CD4-positive, alpha-beta T cell treated with Interleukin-2 at 100 ng/mL for 4 hours (primary cell): Measurements from ENCODE around the gene KXD1.
A peak's percentile ranks its signal among the peaks of the same experiment; 100 is the strongest.
"Not testable (repeated sequence)": the region's sequence is repeated elsewhere in the genome, so short reads cannot be mapped to it uniquely, and the experiment has no call there.

Experiments
- DNase-seq: peaks from one replicate; pipeline ENCODE4 v3.0.0-alpha.2; 2020; ENCODE audit warnings: low spot score

KXD1 gene, protein sequence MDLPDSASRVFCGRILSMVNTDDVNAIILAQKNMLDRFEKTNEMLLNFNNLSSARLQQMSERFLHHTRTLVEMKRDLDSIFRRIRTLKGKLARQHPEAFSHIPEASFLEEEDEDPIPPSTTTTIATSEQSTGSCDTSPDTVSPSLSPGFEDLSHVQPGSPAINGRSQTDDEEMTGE

GRCh38 chr19:18557411-18558201, at the start of gene KXD1:
KXD1 (plus strand) TSS chr19:18557870; CDS start chr19:18562057, 4,187 bp downstream.
- peak; percentile 99 for DNase-seq

DNA sequence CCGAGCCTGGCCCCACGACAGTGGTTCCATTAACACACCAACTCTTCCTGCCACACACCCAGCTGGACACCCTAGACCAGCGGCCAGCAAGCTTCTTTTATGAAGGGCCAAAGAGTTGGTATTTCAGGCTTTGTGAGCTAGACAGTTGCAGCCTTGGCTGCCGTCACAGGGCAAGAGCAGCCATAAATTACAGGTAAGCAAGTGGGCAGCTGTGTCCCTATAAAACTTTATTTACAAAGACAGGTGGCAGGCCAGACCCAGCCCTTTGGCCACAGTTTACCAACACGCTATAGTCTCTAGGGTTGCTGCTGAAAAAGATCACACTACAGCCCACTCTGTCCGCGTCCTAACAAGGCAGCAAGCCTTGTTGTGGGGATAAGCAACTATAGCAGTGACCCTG, 49.1 kb upstream of the KXD1 start:
- DNase-seq: no peak

DNA sequence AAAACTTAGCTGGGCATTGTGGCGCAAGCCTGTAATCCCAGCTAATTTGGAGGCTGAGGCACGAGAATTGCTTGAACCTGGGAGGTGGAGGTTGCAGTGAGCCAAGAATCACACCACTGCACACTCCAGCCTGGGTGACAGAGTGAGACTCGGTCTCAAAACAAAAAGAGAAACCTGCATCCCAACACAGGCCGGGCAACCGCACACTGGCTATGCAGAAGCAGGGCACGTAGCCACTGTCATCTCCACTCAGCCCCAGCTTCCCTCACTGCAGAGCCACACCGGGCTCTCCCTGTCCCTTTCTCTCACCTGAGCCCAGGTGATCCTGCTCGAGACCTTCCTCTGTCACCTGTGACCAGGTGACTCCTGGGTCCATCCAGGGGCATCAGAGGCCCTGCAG, 47.5 kb upstream of the KXD1 start:
- no peak for DNase-seq

DNA sequence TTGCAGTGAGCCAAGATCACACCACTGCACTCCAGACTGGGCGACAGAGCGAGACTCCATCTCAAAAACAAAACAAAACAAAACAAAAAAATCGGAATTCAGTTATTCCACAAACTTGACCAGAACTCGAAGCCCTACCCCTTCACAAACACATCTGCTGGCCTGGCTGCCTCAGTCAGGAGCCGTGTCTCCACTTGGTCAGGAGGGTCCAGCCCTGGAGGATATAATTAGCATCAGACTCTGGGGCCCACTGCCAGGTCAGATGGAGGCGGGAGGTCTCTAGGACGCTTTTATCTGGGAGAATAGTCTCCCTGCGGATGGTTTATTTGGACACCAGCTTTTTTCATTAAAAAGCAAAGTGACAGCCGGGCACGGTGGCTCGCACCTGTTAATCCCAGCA, 43.8 kb upstream of the KXD1 start:
- DNase-seq: no peak

- DNase-seq: peak; percentile 65
Observed at GRCh38 chr19:18514800-18515682, 42.6 kb upstream of the KXD1 start.

DNA sequence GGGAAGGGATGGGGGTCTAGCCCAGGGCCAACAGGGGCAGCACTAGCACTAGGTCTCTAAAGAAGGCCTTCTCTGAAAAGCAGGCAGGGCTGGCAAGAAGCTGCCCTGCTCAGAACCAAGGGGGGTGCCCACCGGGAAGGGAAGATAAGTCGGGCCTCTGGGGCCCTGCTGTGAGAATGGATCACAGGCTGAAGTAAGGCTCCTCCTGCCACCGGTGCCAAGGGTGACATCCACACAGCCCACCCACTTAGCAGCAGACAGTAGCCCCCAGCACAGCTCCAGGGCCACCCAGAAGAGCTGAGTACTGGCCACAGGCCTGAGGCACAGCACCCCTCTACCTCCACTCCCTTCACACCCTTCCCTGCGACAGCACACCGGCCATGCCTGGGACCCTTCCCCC, 41.7 kb upstream of the KXD1 start:
- DNase-seq: no peak

GRCh38 chr19:18517606-18518005, 40.1 kb upstream of the KXD1 start:
- no peak for DNase-seq

DNA sequence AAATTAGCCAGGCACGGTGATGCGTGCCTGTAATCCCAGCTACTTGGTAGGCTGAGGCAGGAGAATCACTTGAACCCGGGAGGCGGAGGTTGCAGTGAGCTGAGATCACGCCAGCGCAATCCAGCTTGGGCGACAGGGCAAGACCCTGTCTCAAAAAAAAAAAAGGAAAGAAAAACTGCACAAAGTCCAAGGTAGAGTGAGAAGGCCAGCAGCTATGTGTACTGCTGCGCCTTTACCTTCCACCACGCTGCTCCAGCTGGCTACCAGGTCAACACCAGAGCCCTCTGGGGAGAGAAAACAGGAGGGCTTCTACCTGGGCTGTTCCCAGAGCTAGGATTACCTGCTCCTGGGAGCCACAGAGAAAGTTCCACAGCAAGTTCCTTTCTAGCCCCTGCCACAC, 39.0 kb upstream of the KXD1 start:
- DNase-seq: no peak

DNA sequence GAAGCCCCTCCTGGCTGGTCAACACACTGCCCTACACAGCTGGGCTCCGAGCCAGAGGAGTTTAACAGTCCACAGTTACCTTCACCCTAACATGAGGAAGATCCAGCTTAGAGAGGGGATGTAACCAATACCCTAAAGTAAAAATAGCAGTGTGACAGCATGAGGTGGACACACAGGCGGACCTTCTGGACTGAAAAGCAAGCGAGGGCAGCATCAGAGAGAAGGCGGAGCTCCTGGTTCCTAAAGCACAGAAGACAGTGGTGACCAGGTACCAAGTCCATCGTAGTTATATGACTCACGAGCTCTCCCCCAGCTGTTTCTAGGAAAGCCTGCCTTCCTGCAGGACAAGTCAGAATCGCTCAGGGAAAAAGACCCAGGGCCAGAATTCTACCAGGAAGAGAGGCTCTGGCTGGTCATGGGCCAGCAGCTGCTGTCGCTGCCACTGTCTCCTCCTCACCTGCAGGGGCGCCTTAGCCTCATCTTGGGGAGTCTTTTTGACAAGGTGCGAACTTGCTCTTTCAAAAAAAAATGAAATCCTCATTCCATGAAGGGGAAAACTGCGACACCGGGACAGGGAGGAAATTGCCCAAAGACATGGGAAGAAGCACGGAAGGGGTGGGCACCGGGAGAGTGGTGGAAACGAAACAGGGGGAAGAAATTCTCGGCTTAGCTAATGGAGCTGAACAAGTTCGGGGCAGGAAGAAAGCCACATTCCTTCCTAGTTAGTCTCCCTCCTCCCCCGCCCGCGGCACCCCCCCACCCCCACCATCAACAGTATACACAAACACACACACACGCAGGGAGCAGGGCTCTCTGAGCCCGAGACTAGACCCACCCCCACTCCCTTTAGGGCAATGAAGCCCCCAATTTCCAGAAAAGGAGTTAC, 37.5 kb upstream of the KXD1 start:
- DNase-seq: peak; percentile 67

GRCh38 chr19:18520848-18521691, 36.6 kb upstream of the KXD1 start:
- DNase-seq: no peak

DNA sequence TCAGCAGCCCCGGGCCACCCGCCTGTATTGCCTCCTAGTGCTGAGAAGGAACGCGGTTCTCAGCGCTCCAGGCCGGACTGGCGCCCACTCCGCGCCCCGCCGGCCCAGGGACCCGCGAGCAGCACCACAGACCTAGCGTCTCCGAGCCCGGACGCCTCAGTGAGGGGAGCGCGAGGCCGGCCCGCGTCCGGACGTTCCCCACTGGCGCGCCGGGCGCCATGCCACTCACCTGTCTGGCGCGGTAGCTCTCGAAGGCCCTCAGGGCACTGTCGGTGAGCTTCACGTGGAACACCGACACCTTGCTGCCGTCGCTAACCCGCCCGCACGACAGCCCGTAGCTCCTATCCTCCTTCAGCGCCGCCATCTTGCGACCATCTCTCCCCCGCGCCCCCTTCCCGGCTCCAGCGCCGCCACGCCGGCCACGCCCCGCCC, 36.0 kb upstream of the KXD1 start, which contains the start of gene ELL:
TSS of gene ELL (minus strand) at position 379 of the 432 bp plus-strand sequence. CDS start at position 364, 15 bp downstream.
- no peak for DNase-seq

GRCh38 chr19:18522124-18522861, 35.4 kb upstream of the KXD1 start:
- DNase-seq: peak; percentile 100

DNA sequence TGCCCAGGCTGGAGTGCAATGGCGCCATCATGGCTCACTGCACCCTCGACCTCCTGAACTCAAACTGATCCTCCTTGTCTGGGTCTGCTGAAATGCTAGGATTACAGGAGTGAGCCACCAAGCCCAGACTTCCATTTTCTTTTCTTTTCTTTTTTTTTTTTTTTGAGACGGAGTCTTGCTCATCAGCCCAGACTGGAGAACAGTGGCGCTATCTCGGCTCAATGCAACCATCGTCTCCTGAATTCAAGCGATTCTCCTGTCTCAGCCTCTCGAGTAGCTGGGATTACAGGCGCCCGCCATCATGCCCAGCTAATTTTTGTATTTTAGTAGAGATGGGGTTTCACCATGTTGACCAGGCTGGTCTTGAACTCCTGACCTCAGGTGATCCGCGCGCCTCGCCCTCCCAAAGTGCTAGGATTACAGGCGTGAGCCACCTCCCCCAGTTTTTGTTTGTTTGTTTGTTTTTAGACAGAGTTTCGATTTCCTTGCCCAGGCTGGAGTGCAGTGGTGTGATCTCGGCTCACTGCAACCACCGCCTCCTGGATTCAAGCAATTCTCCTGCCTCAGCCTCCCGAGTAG, 34.7 kb upstream of the KXD1 start:
- not testable (repeated sequence) for DNase-seq

DNA sequence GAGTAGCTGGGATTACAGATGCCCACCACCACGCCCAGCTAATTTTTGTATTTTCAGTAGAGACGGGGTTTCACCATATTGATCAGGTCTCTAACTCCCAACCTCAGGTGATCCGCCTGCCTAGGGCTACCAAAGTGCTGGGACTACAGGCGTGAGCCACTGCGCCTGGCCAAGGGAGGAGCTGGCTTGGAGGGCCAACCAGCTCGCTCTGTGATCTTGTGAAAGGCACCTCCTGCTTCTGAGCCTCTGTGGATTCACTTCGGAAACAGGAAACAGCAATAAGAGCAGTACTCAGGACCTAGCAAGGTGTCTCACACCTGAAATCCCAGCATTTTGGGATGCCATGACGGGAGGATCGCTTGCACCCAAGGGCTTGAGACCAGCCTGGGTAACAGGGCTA, 33.8 kb upstream of the KXD1 start:
- DNase-seq: no peak

DNA sequence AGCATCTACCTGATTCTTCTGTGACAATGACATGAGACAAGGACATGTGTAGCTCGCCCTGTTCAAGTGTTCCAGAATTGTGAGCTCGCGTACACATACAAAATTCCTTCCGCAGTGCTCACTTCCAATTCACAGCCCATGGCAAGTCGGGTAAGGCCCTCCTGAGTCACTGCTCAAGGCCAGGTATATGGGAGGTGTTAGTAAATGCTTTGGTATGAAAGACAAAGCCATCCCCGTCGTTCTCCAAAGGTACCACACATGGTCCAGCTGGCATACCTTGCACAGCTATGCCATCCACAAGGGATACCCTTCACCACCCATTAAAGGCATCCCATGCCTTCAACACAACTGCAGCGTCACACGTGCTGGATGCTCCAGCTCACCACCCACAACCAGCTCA, 31.4 kb upstream of the KXD1 start:
- DNase-seq: no peak

DNA sequence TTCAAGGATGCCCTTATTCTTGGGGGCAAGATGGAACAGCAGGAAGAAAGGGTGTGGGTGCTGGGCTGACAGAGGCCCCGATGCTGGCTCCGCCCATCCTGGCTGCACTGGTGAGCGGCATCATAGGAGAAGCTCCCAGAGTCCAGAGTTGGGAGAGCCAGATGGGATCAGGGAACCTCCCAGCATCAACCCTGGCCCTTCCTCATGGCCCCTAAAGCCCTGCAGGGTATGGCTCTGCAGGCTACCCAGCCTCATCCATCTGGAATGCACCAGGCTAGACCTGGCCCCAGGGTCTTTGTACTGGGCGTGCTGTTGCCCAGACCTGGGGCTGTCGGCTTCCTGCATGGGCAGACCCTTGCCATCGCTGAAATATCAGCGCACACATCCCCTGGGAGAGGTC, 27.9 kb upstream of the KXD1 start:
- DNase-seq: no peak

- DNase-seq: no peak
Observed at GRCh38 chr19:18531485-18531884, 26.2 kb upstream of the KXD1 start.

- DNase-seq: no peak
Observed at GRCh38 chr19:18532168-18532890, 25.3 kb upstream of the KXD1 start.

DNA sequence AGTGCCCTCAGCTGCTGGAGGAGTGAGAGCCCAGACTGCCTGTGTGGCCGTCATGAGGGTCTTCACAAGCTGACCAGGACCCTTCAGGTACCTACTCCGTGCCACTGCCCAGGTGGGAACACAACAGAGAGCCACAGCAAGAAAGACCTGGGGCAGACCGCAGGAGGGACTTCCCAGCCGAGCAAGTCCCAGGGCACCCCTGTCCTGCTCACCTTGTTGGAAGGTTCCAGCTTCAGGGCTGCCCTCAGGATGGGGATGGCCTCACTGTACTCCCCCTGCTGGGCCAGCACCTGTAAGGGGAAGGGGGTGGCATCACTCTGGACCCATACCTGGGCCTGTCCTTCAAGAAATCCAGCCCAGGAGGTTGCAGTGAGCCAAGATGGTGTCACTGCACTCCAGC, 24.6 kb upstream of the KXD1 start:
- no peak for DNase-seq
